HCT116 (cell line): ENCODE data around the gene CYP24A1. TPM values are rescaled to one million over a fixed set of nuclear protein-coding genes. Genes with fewer than 3 reads are reported as not detected.
A peak's percentile ranks its signal among the peaks of the same experiment; 100 is the strongest.

Experiments used
- ATAC-seq: fragments of 200-7000 bp; cut with Tn5 transposase; 2 replicates; pipeline ENCODE4 v1.9.1; 2020; ENCODE audit warnings: mild to moderate bottlenecking, moderate library complexity
- BruUV-seq: library from RNA; stranded (reverse); fragments of 400-500 nt; replicated peaks from 2 replicates; lab custom pipeline; 2021; lab: Mats Ljungman, UMichigan
- CTCF ChIA-PET: fragments of 300-600 bp; sonication (Branson Sonifier 250); formaldehyde crosslinking; loops from one replicate; lab custom pipeline; 2021; ENCODE audit warnings: antibody characterized with exemption; lab: Charles Lee
- POLR2A ChIA-PET: fragments of 300-600, 350-600 bp; sonication (Branson Sonifier 250); formaldehyde crosslinking; loops from one replicate; lab custom pipeline; 2021; ENCODE audit warnings: antibody characterized with exemption; lab: Charles Lee
- RAD21 ChIA-PET, 2 experiments: fragments of 300-600 bp; sonication (Branson Sonifier 250); formaldehyde crosslinking; loops; one replicate each; lab custom pipeline; 2023; ENCODE audit warnings: low total read pairs in 2 of 2; ENCODE audit not compliant: uncharacterized antibody in 2 of 2, unreplicated experiment in 2 of 2, low non-redundant PET in 1 of 2; lab: Charles Lee
- DNase-seq: peaks from one replicate; pipeline ENCODE4 v3.0.0-alpha.2; 2010; ENCODE audit warnings: low read depth, low spot score
- H2AFZ ChIP-seq: fragments of 200-600 bp; shearing (Covaris generic), sonication (generic); 2 replicates; pipeline ENCODE4 v1.6.1; 2017; ENCODE audit warnings: low read depth, mixed run types, mixed read lengths, antibody characterized with exemption, low read length; ENCODE audit not compliant: poor library complexity, severe bottlenecking
- H3K27ac ChIP-seq: 2 replicates; pipeline ENCODE4 v1.5.1; 2012; ENCODE audit warnings: low read depth, low read length
- H3K27me3 ChIP-seq: fragments of 200-600 bp; sonication (generic); 2 replicates; pipeline ENCODE4 v1.6.1; 2016; ENCODE audit warnings: mixed run types, low read length, mixed read lengths; ENCODE audit not compliant: insufficient read depth
- H3K36me3 ChIP-seq, 2 experiments: fragments of 200-500 bp in 1 of 2; fragments of 200-600 bp in 1 of 2; sonication (Bioruptor generic) in 1 of 2; sonication (generic) in 1 of 2; 2 replicates each; pipeline versions ENCODE4 v1.5.1 to v1.6.1; 2014 to 2016; ENCODE audit warnings: low read length in 2 of 2, inconsistent platforms in 1 of 2, mixed read lengths in 1 of 2, mixed run types in 1 of 2; ENCODE audit not compliant: insufficient read depth in 2 of 2, control insufficient read depth in 1 of 2
- H3K4me1 ChIP-seq, 2 experiments: fragments of 200-600 bp in 1 of 2; sonication (generic) in 1 of 2; 2 replicates each; pipeline versions ENCODE4 v1.5.1 to v1.6.1; 2012 to 2017; ENCODE audit warnings: low read length in 2 of 2, inconsistent platforms in 1 of 2, mild to moderate bottlenecking in 1 of 2, mixed read lengths in 1 of 2, mixed run types in 1 of 2, moderate library complexity in 1 of 2; ENCODE audit not compliant: insufficient read depth in 2 of 2, control insufficient read depth in 1 of 2
- H3K4me2 ChIP-seq: fragments of 200-600 bp; sonication (generic); 2 replicates; pipeline ENCODE4 v1.6.1; 2017; ENCODE audit warnings: mixed run types, low read length, mixed read lengths
- H3K4me3 ChIP-seq, 2 experiments: fragments of 200-600 bp in 1 of 2; sonication (generic) in 1 of 2; replicated peaks in 1 of 2; 2 replicates each; pipeline ENCODE4 v1.5.1; 2011 to 2016; ENCODE audit warnings: low read length in 2 of 2, control low read depth in 1 of 2, low read depth in 1 of 2, mild to moderate bottlenecking in 1 of 2, mixed read lengths in 1 of 2, mixed run types in 1 of 2
- H3K79me2 ChIP-seq: fragments of 200-600 bp; sonication (generic); 2 replicates; pipeline ENCODE4 v1.6.1; 2017; ENCODE audit warnings: mild to moderate bottlenecking, mixed run types, low read length, moderate library complexity, mixed read lengths; ENCODE audit not compliant: insufficient read depth
- H3K9ac ChIP-seq: fragments of 200-600 bp; sonication (generic); 2 replicates; pipeline ENCODE4 v1.6.1; 2016; ENCODE audit warnings: low read length, mixed read lengths
- H3K9me2 ChIP-seq: fragments of 200-600 bp; sonication (generic), shearing (Covaris generic); 2 replicates; pipeline ENCODE4 v1.6.1; 2017; ENCODE audit warnings: mixed run types, mild to moderate bottlenecking, moderate library complexity; ENCODE audit not compliant: insufficient read depth
- H3K9me3 ChIP-seq, 2 experiments: fragments of 200-500 bp in 1 of 2; fragments of 200-600 bp in 1 of 2; sonication (Bioruptor generic) in 1 of 2; sonication (generic) in 1 of 2; 2 replicates each; pipeline ENCODE4 v1.6.1; 2014 to 2017; ENCODE audit warnings: low read length in 2 of 2, mixed read lengths in 2 of 2, inconsistent platforms in 1 of 2, low read depth in 1 of 2, mild to moderate bottlenecking in 1 of 2, mixed run types in 1 of 2, moderate library complexity in 1 of 2; ENCODE audit not compliant: control insufficient read depth in 1 of 2, insufficient read depth in 1 of 2
- H4K20me1 ChIP-seq: fragments of 200-600 bp; sonication (generic), shearing (Covaris generic); 2 replicates; pipeline ENCODE4 v1.6.1; 2017; ENCODE audit warnings: mixed run types, mild to moderate bottlenecking, moderate library complexity; ENCODE audit not compliant: insufficient read depth
- CBX3 ChIP-seq: IDR thresholded peaks from 2 replicates; pipeline ENCODE4 v1.6.1; 2012; ENCODE audit warnings: low read depth
- CEBPB ChIP-seq: IDR thresholded peaks from 2 replicates; pipeline ENCODE4 v1.6.1; 2012; ENCODE audit warnings: low read depth
- ELF1 ChIP-seq: IDR thresholded peaks from 2 replicates; pipeline ENCODE4 v1.6.1; 2012; ENCODE audit warnings: low read depth, borderline replicate concordance
- SIN3A ChIP-seq: IDR thresholded peaks from 2 replicates; pipeline ENCODE4 v1.6.1; 2012; ENCODE audit warnings: low read depth
- ZFX ChIP-seq: fragments of 450-650 bp; IDR thresholded peaks from 2 replicates; pipeline ENCODE4 v1.6.1; 2017
- ZNF274 ChIP-seq: fragments of 200-500 bp; sonication (Bioruptor generic); IDR thresholded peaks from 2 replicates; pipeline ENCODE4 v1.6.1; 2014; ENCODE audit warnings: mild to moderate bottlenecking, low read depth, low read length, inconsistent platforms
- intact Hi-C: fragments of 100-400 bp; cut with micrococcal nuclease; formaldehyde crosslinking; loops from 2 replicates; pipeline ENCODE4 v1.10.0; 2022
- total RNA-seq: library from RNA; stranded (reverse); gene quantifications from one replicate; pipeline ENCODE4 v1.2.1, GENCODE V29; 2021; ENCODE audit not compliant: unreplicated experiment
- TF ChIP-seq, protein P1 (sequence below): IDR thresholded peaks from 2 replicates; pipeline ENCODE4 v1.6.1; 2012; ENCODE audit warnings: low read depth
- TF ChIP-seq, protein P2 (sequence below): IDR thresholded peaks from 2 replicates; pipeline ENCODE4 v1.6.1; 2012

CYP24A1 gene
- total RNA-seq, 1 experiment from 2014 or later, result 267 TPM

DNA sequence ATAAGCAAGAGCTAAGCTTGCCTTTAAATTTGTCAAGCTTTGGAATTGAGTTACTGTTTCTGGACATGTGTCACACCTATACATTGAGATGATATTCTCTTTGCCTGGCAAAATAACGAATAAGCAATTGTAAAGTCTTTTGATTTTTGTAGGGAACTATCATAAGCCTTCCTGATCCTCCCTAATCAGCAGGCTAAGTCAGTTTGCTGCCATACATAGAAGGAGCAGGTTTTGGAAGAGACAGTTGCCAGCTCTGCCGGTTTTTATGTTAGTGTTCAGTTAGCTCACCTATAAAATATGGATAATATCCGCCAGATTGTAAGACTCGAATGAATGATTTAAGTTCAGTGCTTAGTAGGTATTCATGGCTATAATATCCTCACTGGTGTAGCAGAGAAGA is 69.0 kb downstream of the CYP24A1 start (continued):
- TF ChIP-seq, protein P1, sequence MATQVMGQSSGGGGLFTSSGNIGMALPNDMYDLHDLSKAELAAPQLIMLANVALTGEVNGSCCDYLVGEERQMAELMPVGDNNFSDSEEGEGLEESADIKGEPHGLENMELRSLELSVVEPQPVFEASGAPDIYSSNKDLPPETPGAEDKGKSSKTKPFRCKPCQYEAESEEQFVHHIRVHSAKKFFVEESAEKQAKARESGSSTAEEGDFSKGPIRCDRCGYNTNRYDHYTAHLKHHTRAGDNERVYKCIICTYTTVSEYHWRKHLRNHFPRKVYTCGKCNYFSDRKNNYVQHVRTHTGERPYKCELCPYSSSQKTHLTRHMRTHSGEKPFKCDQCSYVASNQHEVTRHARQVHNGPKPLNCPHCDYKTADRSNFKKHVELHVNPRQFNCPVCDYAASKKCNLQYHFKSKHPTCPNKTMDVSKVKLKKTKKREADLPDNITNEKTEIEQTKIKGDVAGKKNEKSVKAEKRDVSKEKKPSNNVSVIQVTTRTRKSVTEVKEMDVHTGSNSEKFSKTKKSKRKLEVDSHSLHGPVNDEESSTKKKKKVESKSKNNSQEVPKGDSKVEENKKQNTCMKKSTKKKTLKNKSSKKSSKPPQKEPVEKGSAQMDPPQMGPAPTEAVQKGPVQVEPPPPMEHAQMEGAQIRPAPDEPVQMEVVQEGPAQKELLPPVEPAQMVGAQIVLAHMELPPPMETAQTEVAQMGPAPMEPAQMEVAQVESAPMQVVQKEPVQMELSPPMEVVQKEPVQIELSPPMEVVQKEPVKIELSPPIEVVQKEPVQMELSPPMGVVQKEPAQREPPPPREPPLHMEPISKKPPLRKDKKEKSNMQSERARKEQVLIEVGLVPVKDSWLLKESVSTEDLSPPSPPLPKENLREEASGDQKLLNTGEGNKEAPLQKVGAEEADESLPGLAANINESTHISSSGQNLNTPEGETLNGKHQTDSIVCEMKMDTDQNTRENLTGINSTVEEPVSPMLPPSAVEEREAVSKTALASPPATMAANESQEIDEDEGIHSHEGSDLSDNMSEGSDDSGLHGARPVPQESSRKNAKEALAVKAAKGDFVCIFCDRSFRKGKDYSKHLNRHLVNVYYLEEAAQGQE, result no peak
- no peak for TF ChIP-seq ZNF274
- TF ChIP-seq CEBPB, result no peak
- TF ChIP-seq SIN3A, result no peak
- TF ChIP-seq CBX3, result no peak
- no peak for TF ChIP-seq ZFX

DNA sequence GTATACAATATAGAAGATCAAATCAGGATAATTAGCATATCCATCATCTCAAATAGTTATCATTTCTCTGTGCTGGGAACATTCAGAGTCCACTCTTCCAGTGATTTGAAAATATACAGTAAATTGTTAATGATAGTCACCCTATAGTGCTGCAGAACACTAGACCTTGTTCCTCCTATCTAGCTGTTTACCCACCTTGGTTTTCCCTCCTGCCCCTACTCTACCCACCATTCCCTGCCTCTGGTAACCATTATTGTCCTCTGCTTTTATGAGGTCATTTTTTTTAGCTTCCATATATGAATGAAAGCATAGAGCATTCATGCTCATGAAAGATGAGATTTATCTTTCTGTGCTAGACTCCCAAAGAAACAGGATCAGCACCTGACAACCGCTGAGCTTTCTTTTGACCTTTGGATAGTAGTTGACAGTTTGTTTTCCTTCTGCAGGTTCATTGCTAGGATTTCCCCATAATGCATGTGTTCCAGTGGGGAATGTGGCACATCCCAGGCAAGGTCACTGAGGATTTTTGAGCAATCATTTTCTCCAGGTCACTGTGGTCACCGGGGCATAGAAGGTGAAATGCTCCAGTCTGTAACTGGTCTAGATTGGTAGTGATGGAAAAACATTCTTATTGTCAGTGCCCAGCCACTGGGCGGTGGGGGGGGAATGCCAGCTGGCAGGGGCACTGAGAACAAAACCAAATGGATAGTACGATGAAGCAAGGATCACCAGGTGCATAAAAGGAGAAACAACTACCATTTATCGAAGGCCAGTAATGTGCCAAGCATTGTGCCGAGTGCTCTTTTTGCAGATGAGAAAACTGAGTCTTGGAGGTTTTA is 69.8 kb downstream of the CYP24A1 start:
- DNase-seq, result no peak
- ATAC-seq, result peak; percentile 25
- intact Hi-C loops, result no loop called here
- Histone ChIP-seq H3K27me3 (no peaks in the 10 kb centered on the region), H4K20me1 (no peaks in the 10 kb centered on the region), H2AFZ (peak overlapping the region; percentile 72), H3K79me2 (no peaks in the 10 kb centered on the region), H3K9me2 (no peaks in the 10 kb centered on the region), H3K36me3 (no peaks in the 10 kb centered on the region), H3K27ac (peak overlapping the region; percentile 7; the same call in 1 of the 2 replicates), H3K4me3 (no peak overlapping the region), H3K4me2 (no peak overlapping the region; the same call in 1 of the 2 replicates), H3K4me1 (peaks cover 32 to 54% of the 10 kb centered on the region in 2 experiments)
- RAD21 ChIA-PET, result no interaction called here
- CTCF ChIA-PET, result interaction anchor here (0.7 to 13.2 kb wide), 22 partner anchors 8 to 564 kb away, joined by 3 to 162 read pairs (median 4); no protein-coding TSS in a partner anchor
- POLR2A ChIA-PET, result interaction anchor here (0.9 to 1.6 kb wide), 3 partner anchors 19 to 96 kb away, joined by 3 to 5 read pairs (median 4); no protein-coding TSS in a partner anchor
- no TSS peak for BruUV-seq
- TF ChIP-seq, protein P2, sequence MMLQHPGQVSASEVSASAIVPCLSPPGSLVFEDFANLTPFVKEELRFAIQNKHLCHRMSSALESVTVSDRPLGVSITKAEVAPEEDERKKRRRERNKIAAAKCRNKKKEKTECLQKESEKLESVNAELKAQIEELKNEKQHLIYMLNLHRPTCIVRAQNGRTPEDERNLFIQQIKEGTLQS, result no peak
- TF ChIP-seq ELF1, result no peak
- no peak for TF ChIP-seq SIN3A
- TF ChIP-seq, all 23 proteins: peak for 0
- no peaks in the 10 kb centered on the region; a peak in 1 of 4 replicates for H3K9me3 ChIP-seq
- H3K9ac ChIP-seq, result no peak overlapping the region

Other genes starting within 250 kb of the CYP24A1 start
- 0.17 TPM for gene BCAS1, start 103.4 kb downstream of the CYP24A1 start, total RNA-seq
- gene PFDN4, start 34.1 kb upstream of the CYP24A1 start, total RNA-seq, result 71.5 TPM